H1 (cell line): ENCODE data around the gene LRRC74A. TPM values are rescaled to one million over a fixed set of nuclear protein-coding genes. Genes with fewer than 3 reads are reported as not detected.

Experiments
- CTCF ChIA-PET: fragments of 300-600 bp; sonication (Branson Sonifier 250); formaldehyde crosslinking; loops from one replicate; lab custom pipeline; 2021; ENCODE audit not compliant: partially characterized antibody; lab: Charles Lee
- POLR2A ChIA-PET: fragments of 300-600 bp; sonication (Branson Sonifier 250); formaldehyde crosslinking; loops from one replicate; lab custom pipeline; 2021; ENCODE audit warnings: inconsistent platforms; ENCODE audit not compliant: partially characterized antibody; lab: Charles Lee
- DNase-seq, 2 experiments: peaks; one replicate each; pipeline versions ENCODE4 v3.0.0 to v3.0.0-alpha.2; 2010 to 2022; ENCODE audit warnings: low spot score in 2 of 2, low read depth in 1 of 2, mixed read lengths in 1 of 2
- FAIRE-seq: peaks from 2 replicates; lab custom pipeline; 2011; peaks lifted over from hg19 to GRCh38; lab: Jason Lieb, UNC
- H2AFZ ChIP-seq: 2 replicates; pipeline ENCODE4 v1.8.1; 2012; ENCODE audit warnings: low read length, inconsistent platforms
- H2AK5ac ChIP-seq: 2 replicates; pipeline ENCODE4 v1.6.1; 2013; ENCODE audit warnings: low read depth, low read length
- H2BK120ac ChIP-seq: replicated peaks from 2 replicates; pipeline ENCODE3; 2013; ENCODE audit warnings: low read depth, low read length, inconsistent platforms
- H2BK12ac ChIP-seq: 2 replicates; pipeline ENCODE4 v1.6.1; 2013; ENCODE audit warnings: low read depth, low read length
- H2BK15ac ChIP-seq: 2 replicates; pipeline ENCODE4 v1.6.1; 2013; ENCODE audit warnings: low read length
- H2BK20ac ChIP-seq: 2 replicates; pipeline ENCODE4 v1.6.1; 2013; ENCODE audit warnings: low read length
- H2BK5ac ChIP-seq: 2 replicates; pipeline ENCODE4 v1.6.1; 2013; ENCODE audit warnings: low read depth, low read length
- H3K14ac ChIP-seq: 2 replicates; pipeline ENCODE4 v1.6.1; 2013; ENCODE audit warnings: inconsistent platforms; ENCODE audit not compliant: insufficient read length
- H3K18ac ChIP-seq: 2 replicates; pipeline ENCODE4 v1.6.1; 2013; ENCODE audit warnings: low read length; ENCODE audit errors: extremely low read depth
- H3K23ac ChIP-seq: 2 replicates; pipeline ENCODE4 v1.6.1; 2013; ENCODE audit warnings: inconsistent platforms; ENCODE audit not compliant: insufficient read length
- H3K23me2 ChIP-seq: 2 replicates; pipeline ENCODE4 v1.6.1; 2013; ENCODE audit warnings: low read depth, low read length
- H3K27ac ChIP-seq: 2 replicates; pipeline ENCODE4 v1.6.1; 2011; ENCODE audit warnings: low read depth, low read length, inconsistent platforms
- H3K27me3 ChIP-seq, 4 experiments: replicated peaks in 1 of 4; 1 replicate in 1 of 4; 2 replicates in 3 of 4; pipeline versions ENCODE4 v1.6.1 to v1.8.1; 2011 to 2013; ENCODE audit warnings: low read length in 3 of 4, mild to moderate bottlenecking in 3 of 4, inconsistent platforms in 2 of 4, mixed read lengths in 2 of 4, moderate library complexity in 1 of 4; ENCODE audit not compliant: control insufficient read depth in 3 of 4, insufficient read depth in 3 of 4; ENCODE audit errors: extremely low read depth in 1 of 4
- H3K36me3 ChIP-seq, 4 experiments: 2 replicates each; pipeline versions ENCODE4 v1.6.1 to v1.8.1; 2011 to 2013; ENCODE audit warnings: mild to moderate bottlenecking in 4 of 4, low read length in 3 of 4, moderate library complexity in 2 of 4, control low read depth in 1 of 4, inconsistent platforms in 1 of 4; ENCODE audit not compliant: insufficient read depth in 4 of 4, control insufficient read depth in 2 of 4
- H3K4ac ChIP-seq: replicated peaks from 2 replicates; pipeline ENCODE3; 2013; ENCODE audit warnings: low read length, low read depth, mixed read lengths, inconsistent platforms; ENCODE audit not compliant: insufficient read length
- H3K4me1 ChIP-seq, 4 experiments: replicated peaks in 1 of 4; 1 replicate in 1 of 4; 2 replicates in 3 of 4; pipeline versions ENCODE4 v1.6.1 to v1.8.1; 2011 to 2013; ENCODE audit warnings: low read length in 3 of 4, inconsistent platforms in 2 of 4, mixed read lengths in 1 of 4; ENCODE audit not compliant: insufficient read depth in 4 of 4, control insufficient read depth in 3 of 4
- H3K4me2 ChIP-seq, 2 experiments: 2 replicates each; pipeline versions ENCODE4 v1.6.1 to v1.8.1; 2011 to 2013; ENCODE audit warnings: low read depth in 2 of 2, low read length in 2 of 2, control low read depth in 1 of 2, inconsistent platforms in 1 of 2, mild to moderate bottlenecking in 1 of 2; ENCODE audit not compliant: insufficient read depth in 1 of 2
- H3K4me3 ChIP-seq, 4 experiments: fragments of 200-600, 300-600 bp in 1 of 4; sonication (generic), shearing (Covaris generic), sonication (Bioruptor Twin) in 1 of 4; 2 replicates each; pipeline versions ENCODE4 v1.5.1 to v1.8.1; 2011 to 2016; ENCODE audit warnings: low read length in 4 of 4, low read depth in 3 of 4, control low read depth in 2 of 4, inconsistent platforms in 2 of 4, mild to moderate bottlenecking in 2 of 4, mixed read lengths in 1 of 4, moderate library complexity in 1 of 4; ENCODE audit not compliant: insufficient read depth in 2 of 4; ENCODE audit errors: extremely low read depth in 1 of 4
- H3K56ac ChIP-seq: replicated peaks from 2 replicates; pipeline ENCODE3; 2013; ENCODE audit warnings: low read depth, mild to moderate bottlenecking, mixed read lengths, low read length, inconsistent platforms; ENCODE audit not compliant: insufficient read length
- H3K79me1 ChIP-seq: 2 replicates; pipeline ENCODE4 v1.6.1; 2013; ENCODE audit warnings: low read depth, low read length, control low read depth
- H3K79me2 ChIP-seq, 2 experiments: 2 replicates each; pipeline versions ENCODE4 v1.6.1 to v1.8.1; 2012 to 2013; ENCODE audit warnings: low read length in 2 of 2, mild to moderate bottlenecking in 2 of 2, inconsistent platforms in 1 of 2; ENCODE audit not compliant: insufficient read depth in 2 of 2, control insufficient read depth in 1 of 2
- H3K9ac ChIP-seq, 4 experiments: replicated peaks in 1 of 4; 1 replicate in 1 of 4; 2 replicates in 3 of 4; pipeline versions ENCODE4 v1.6.1 to v1.8.1; 2011 to 2013; ENCODE audit warnings: low read depth in 3 of 4, low read length in 3 of 4, control low read depth in 2 of 4, mild to moderate bottlenecking in 2 of 4, moderate library complexity in 2 of 4, inconsistent platforms in 1 of 4; ENCODE audit errors: extremely low read depth in 1 of 4
- H3K9me3 ChIP-seq, 2 experiments: 2 replicates each; pipeline versions ENCODE4 v1.6.1 to v1.8.1; 2012 to 2013; ENCODE audit warnings: mild to moderate bottlenecking in 2 of 2, moderate library complexity in 2 of 2, control low read depth in 1 of 2, inconsistent platforms in 1 of 2, low read depth in 1 of 2, low read length in 1 of 2, mixed read lengths in 1 of 2; ENCODE audit not compliant: insufficient read depth in 2 of 2
- H4K20me1 ChIP-seq, 2 experiments: replicated peaks in 1 of 2; 2 replicates each; pipeline versions ENCODE3 to v1.8.1; 2011 to 2013; ENCODE audit warnings: inconsistent platforms in 2 of 2, low read length in 2 of 2, mild to moderate bottlenecking in 1 of 2; ENCODE audit not compliant: insufficient read depth in 2 of 2, control insufficient read depth in 1 of 2
- H4K5ac ChIP-seq: 2 replicates; pipeline ENCODE4 v1.6.1; 2013; ENCODE audit warnings: low read length, low read depth, mixed read lengths, inconsistent platforms; ENCODE audit not compliant: insufficient read length
- H4K8ac ChIP-seq: 2 replicates; pipeline ENCODE4 v1.8.0; 2013; ENCODE audit warnings: mild to moderate bottlenecking, moderate library complexity, low read length, inconsistent platforms; ENCODE audit not compliant: insufficient read depth; ENCODE audit errors: extremely low read depth
- H4K91ac ChIP-seq: replicated peaks from 2 replicates; pipeline ENCODE3; 2013; ENCODE audit warnings: low read length, mixed read lengths, inconsistent platforms; ENCODE audit not compliant: insufficient read length
- FOSL1 ChIP-seq: IDR thresholded peaks from 2 replicates; pipeline ENCODE4 v1.6.1; 2011; ENCODE audit warnings: mild to moderate bottlenecking, low read depth, low read length, moderate library complexity; ENCODE audit not compliant: insufficient read depth
- MAX ChIP-seq: IDR thresholded peaks from 2 replicates; pipeline ENCODE4 v1.6.1; 2012; ENCODE audit warnings: inconsistent platforms
- whole genome bisulfite sequencing, 2 experiments: shearing (Covaris generic) in 1 of 2; methylation state at CpG; one replicate each; pipeline versions ENCODE4 v1.1.6 to v1.1.7; 2013 to 2015; ENCODE audit warnings: low lambda C conversion rate in 2 of 2, mixed read lengths in 2 of 2, inconsistent platforms in 1 of 2, low coverage in 1 of 2, missing lambda C conversion rate in 1 of 2; ENCODE audit not compliant: insufficient replicate concordance in 2 of 2, insufficient coverage in 1 of 2, insufficient read length in 1 of 2; ENCODE audit errors: extremely low coverage in 1 of 2, missing lambda C conversion rate in 1 of 2; 5-methylcytosine and 5-hydroxymethylcytosine counted together
- polyA plus RNA-seq, 7 experiments: library from polyadenylated mRNA; depleted of rRNA in 3 of 7; stranded (reverse) in 5 of 7; unstranded in 2 of 7; fragments of >200 nt in 5 of 7; fragments of 200-250 nt in 2 of 7; gene quantifications; 1 replicate in 5 of 7; 2 replicates in 1 of 7; 4 replicates in 1 of 7; pipeline versions ENCODE4 v1.2.1 to v1.2.3, GENCODE V29; 2011 to 2013; ENCODE audit warnings: missing spikeins in 2 of 7, mixed read lengths in 2 of 7
- total RNA-seq: library from RNA; stranded (reverse); fragmentation: NEBNext Ultra II Directional; extraction: Animal tissue kit (Norgen Biotek cat#: 25700); gene quantifications from 2 replicates; pipeline ENCODE4 v1.2.1, GENCODE V29; 2021
- TF ChIP-seq, protein P1 (sequence below): IDR thresholded peaks from 2 replicates; pipeline ENCODE4 v1.6.1; 2012; ENCODE audit warnings: inconsistent platforms

Gene LRRC74A
- total and polyA plus RNA-seq, 2 of the 8 experiments (the other 6 are each of a cell fraction or from before 2014, with no cell fraction given), result not detected

DNA sequence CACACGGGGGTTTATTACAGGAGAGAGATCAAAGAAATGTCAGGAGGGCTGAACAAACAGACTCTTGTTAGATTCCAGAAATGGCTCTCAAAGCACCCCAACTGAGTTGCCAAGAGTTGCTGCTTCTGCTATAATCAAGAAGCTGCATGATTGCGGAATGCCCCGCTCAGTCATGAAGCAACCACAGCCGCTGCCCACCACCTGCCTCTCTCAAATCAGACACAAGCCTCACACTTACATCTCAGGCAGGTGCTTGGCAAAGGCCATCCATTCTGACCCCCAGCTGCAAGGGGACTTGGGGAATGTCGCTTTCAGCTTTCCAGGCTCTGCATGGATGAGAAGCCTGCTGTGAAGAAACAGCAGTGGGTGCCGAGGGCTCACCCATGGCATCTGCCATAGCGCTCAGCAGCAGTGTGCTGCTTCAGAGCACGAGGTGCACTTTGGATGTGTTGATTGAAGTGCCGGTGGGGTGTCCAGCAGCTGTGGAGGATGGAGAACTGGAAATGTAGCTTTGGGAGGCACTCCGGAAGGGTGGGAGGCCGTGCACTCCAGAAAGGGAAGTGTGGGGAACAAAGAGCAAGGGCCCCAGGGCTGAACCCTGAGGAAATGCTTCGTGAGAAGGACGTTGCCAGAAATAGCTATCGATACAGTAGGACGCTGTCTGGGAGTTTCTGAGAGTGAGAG is 37.7 kb downstream of the LRRC74A start:
- TF ChIP-seq FOSL1 (no peak), MAX (peak; percentile 63; the same call in 1 of the 2 replicates)
- TF ChIP-seq, protein P1, sequence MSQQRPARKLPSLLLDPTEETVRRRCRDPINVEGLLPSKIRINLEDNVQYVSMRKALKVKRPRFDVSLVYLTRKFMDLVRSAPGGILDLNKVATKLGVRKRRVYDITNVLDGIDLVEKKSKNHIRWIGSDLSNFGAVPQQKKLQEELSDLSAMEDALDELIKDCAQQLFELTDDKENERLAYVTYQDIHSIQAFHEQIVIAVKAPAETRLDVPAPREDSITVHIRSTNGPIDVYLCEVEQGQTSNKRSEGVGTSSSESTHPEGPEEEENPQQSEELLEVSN, result peak; percentile 25; the same call in 1 of the 2 replicates
- TF ChIP-seq, all 59 proteins: peak for 2
- Histone ChIP-seq H4K91ac (peak overlapping the region; percentile 61), H4K5ac (no peak overlapping the region), H3K79me1 (no peaks in the 10 kb centered on the region), H3K18ac (peak overlapping the region; percentile 80; the same call in 1 of the 2 replicates), H3K4me2 (no peak overlapping the region), H2BK12ac (no peak overlapping the region), H3K56ac (no peak overlapping the region), H4K20me1 (no peaks in the 10 kb centered on the region), H3K23ac (no peak overlapping the region), H3K4me1 (peaks cover 0 to 12% (median 8%) of the 10 kb centered on the region in 4 experiments; a peak in 6 of 7 replicates), H2BK120ac (no peak overlapping the region), H2AK5ac (no peak overlapping the region), H2BK15ac (no peak overlapping the region), H3K4me3 (no peak overlapping the region), H2AFZ (0 out of 2 replicates have a peak overlapping the region, but pooled peaks have one; percentile 65), H3K79me2 (no peaks in the 10 kb centered on the region), H3K9ac (no peak overlapping the region), H3K14ac (no peak overlapping the region), H3K36me3 (no peaks in the 10 kb centered on the region), H3K9me3 (no peaks in the 10 kb centered on the region), H2BK5ac (no peak overlapping the region; the same call in 1 of the 2 replicates), H3K27me3 (no peaks in the 10 kb centered on the region; a peak in 1 of 7 replicates), H3K4ac (peak overlapping the region; percentile 57), H4K8ac (no peak overlapping the region), H2BK20ac (peak overlapping the region; percentile 82), H3K27ac (no peak overlapping the region), H3K23me2 (peaks cover 2% of the 10 kb centered on the region; the same call in 1 of the 2 replicates)
- CTCF ChIA-PET, result interaction anchor here (0.8 to 10.4 kb wide), 11 partner anchors 8 to 453 kb away, joined by 3 to 120 read pairs (median 5); no protein-coding TSS in a partner anchor
- POLR2A ChIA-PET, result interaction anchor here (1.1 kb wide), 1 partner anchor 52 kb away, joined by 3 read pairs; the partner anchor contains the start of gene ANGEL1
- 69% methylated on average over 13 of the region's 15 CpGs; no CpG with 5 or more reads in 1 of the 2 experiments for WGBS, 2 experiments
- DNase-seq, result no peak
- FAIRE-seq, result no peak
